Progenitor cell of endocrine pancreas (in vitro differentiated cells): ENCODE data around the gene ARL16. TPM values are rescaled to one million over a fixed set of nuclear protein-coding genes. Genes with fewer than 3 reads are reported as not detected.
A peak's percentile ranks its signal among the peaks of the same experiment; 100 is the strongest.

Experiments
- DNase-seq: peaks from one replicate; pipeline ENCODE4 v3.0.0; 2021; ENCODE audit warnings: low spot score; ENCODE audit not compliant: unreplicated experiment
- H3K27ac Mint-ChIP-seq: 2 replicates; pipeline ENCODE4 v1.8.0; 2021; ENCODE audit warnings: mild to moderate bottlenecking, moderate library complexity, mixed read lengths
- H3K27me3 Mint-ChIP-seq: 2 replicates; pipeline ENCODE4 v1.8.0; 2021; ENCODE audit warnings: mixed read lengths
- H3K36me3 Mint-ChIP-seq: 2 replicates; pipeline ENCODE4 v1.8.0; 2022; ENCODE audit warnings: mixed read lengths; ENCODE audit not compliant: insufficient read depth
- H3K4me1 Mint-ChIP-seq: 2 replicates; pipeline ENCODE4 v1.8.0; 2021; ENCODE audit warnings: low read depth, mixed read lengths
- H3K4me3 Mint-ChIP-seq: 2 replicates; pipeline ENCODE4 v1.8.0; 2021; ENCODE audit warnings: low read depth, mild to moderate bottlenecking, moderate library complexity, mixed read lengths
- H3K9me3 Mint-ChIP-seq: 2 replicates; pipeline ENCODE4 v1.8.0; 2021; ENCODE audit warnings: low read depth, mixed read lengths
- total RNA-seq: library from RNA; stranded (reverse); gene quantifications from 2 replicates; pipeline ENCODE4 v1.2.1, GENCODE V29; 2021
- TF ChIP-seq, protein P1 (sequence below): fragments of 200-600 bp; sonication (generic); IDR thresholded peaks from one replicate; pipeline ENCODE4 v1.5.0; 2021; ENCODE audit warnings: antibody characterized with exemption, mild to moderate bottlenecking; ENCODE audit not compliant: unreplicated experiment

ARL16 gene
- total RNA-seq, 1 donor from 2014 or later = 42.1 TPM

DNA sequence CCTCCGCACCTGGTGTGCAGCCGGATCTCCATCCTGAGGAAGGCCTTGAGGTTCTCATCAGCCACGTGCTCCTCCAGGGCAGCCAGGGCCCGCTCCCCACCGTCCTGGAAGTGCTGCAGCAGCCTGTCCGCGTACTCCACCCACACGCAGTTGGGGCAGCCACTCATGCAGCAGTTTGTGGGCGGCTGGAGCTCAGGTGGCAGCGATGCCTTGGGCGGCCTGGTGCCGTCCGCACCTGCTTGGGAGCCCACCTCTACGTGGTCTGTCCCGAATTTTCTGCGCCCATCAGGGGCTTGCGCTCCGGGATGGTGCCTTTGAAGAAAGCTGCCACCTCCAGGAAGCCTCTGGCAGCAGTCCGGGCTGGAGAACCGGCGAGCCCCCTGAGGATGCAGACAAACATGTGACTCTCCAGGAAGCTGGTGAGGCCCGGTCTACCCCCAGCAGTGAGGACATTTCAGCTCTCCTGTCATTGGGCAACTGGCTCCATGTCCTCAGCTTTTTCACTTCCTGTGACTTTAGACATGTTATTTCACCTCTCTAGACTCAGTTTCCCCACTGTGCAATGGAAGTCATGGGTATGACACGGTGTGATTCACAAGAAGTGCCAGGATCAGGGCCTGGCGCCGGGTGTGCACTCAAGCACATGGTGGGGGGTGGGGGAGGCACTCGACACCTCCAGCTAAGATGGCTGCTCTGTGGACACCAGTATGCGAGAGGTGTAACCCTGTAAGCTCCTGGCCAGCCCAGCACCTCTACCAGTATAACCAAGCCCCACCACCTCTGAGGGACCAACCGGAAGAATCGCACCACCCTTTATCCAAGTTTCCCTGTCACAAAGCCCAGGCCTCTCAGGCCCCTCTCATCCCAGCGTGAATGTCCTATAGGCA, 18.1 kb downstream of the ARL16 start:
- no peaks in the 10 kb centered on the region for H3K9me3 Mint-ChIP-seq
- H3K36me3 Mint-ChIP-seq = peaks cover 6% of the 10 kb centered on the region
- DNase-seq = no peak
- peaks cover 18% of the 10 kb centered on the region for H3K4me1 Mint-ChIP-seq
- TF ChIP-seq, protein P1, sequence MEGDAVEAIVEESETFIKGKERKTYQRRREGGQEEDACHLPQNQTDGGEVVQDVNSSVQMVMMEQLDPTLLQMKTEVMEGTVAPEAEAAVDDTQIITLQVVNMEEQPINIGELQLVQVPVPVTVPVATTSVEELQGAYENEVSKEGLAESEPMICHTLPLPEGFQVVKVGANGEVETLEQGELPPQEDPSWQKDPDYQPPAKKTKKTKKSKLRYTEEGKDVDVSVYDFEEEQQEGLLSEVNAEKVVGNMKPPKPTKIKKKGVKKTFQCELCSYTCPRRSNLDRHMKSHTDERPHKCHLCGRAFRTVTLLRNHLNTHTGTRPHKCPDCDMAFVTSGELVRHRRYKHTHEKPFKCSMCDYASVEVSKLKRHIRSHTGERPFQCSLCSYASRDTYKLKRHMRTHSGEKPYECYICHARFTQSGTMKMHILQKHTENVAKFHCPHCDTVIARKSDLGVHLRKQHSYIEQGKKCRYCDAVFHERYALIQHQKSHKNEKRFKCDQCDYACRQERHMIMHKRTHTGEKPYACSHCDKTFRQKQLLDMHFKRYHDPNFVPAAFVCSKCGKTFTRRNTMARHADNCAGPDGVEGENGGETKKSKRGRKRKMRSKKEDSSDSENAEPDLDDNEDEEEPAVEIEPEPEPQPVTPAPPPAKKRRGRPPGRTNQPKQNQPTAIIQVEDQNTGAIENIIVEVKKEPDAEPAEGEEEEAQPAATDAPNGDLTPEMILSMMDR = no peak
- H3K27ac Mint-ChIP-seq = peak overlapping the region; percentile 96
- H3K27me3 Mint-ChIP-seq = no peaks in the 10 kb centered on the region
- H3K4me3 Mint-ChIP-seq = peak overlapping the region; percentile 96

DNA sequence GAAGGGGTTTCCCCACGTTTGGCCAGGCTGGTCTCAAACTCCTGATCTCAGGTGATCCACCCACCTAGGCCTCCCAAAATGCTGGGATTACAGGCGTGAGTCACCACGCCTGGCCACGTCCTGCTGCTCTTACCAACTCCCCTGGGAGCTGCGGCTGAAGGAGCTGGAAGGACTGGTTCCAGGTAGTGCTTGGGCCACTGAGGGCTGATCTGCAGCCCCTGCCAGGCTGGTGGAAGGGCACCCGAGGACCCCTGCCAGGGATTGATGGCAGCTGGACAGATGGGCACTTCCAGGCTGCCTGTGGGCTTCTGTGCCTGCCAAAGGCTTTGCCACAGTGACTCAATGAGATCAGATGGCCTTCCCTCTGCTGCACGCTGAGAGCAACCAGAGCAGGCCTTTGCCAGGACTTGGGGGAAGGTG, 19.5 kb downstream of the ARL16 start:
- peaks cover 5% of the 10 kb centered on the region for H3K36me3 Mint-ChIP-seq

GRCh38 chr17:81662002-81662401, 21.6 kb downstream of the ARL16 start:
- TF ChIP-seq, protein P1 = no peak
- no peak overlapping the region for H3K27ac Mint-ChIP-seq
- no peaks in the 10 kb centered on the region for H3K36me3 Mint-ChIP-seq
- H3K4me1 Mint-ChIP-seq = peaks cover 8% of the 10 kb centered on the region
- H3K9me3 Mint-ChIP-seq = no peaks in the 10 kb centered on the region
- no peaks in the 10 kb centered on the region for H3K27me3 Mint-ChIP-seq
- no peak for DNase-seq
- no peak overlapping the region for H3K4me3 Mint-ChIP-seq

More for the DNA sequence above, 19.5 kb downstream of the ARL16 start:
- H3K27me3 Mint-ChIP-seq = no peaks in the 10 kb centered on the region
- TF ChIP-seq, protein P1 = no peak
- no peak for DNase-seq
- H3K27ac Mint-ChIP-seq = no peak overlapping the region
- H3K4me1 Mint-ChIP-seq = peaks cover 18% of the 10 kb centered on the region
- H3K4me3 Mint-ChIP-seq = peak overlapping the region; percentile 26
- no peaks in the 10 kb centered on the region for H3K9me3 Mint-ChIP-seq

- H3K4me3 Mint-ChIP-seq = no peak overlapping the region
- H3K9me3 Mint-ChIP-seq = no peaks in the 10 kb centered on the region
- no peaks in the 10 kb centered on the region for H3K4me1 Mint-ChIP-seq
Measured at GRCh38 chr17:81660441-81660840, 23.2 kb downstream of the ARL16 start.

DNA sequence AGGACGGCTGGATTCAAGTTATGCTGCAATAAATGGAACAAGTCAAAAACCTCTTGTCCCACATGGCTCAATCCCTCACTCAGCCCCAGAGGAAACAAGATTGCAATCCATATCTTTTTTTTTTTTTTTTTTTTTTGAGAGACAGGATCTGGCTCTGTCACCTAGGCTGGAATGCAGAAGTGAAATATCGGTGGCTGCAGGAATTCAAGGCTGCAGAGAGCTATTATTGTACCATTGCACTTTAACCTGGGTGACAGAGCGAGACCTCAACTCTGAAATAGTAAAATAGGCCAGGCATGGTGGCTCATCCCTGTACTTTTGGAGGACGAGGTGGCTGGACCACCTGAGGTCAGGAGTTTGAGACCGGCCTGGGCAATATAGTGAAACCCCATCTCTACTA, 24.6 kb downstream of the ARL16 start:
- Mint-ChIP-seq H3K4me1 (no peaks in the 10 kb centered on the region), H3K4me3 (no peak overlapping the region), H3K9me3 (no peaks in the 10 kb centered on the region), H3K27ac (no peak overlapping the region), H3K36me3 (no peaks in the 10 kb centered on the region), H3K27me3 (no peaks in the 10 kb centered on the region)
- TF ChIP-seq, protein P1 = no peak
- DNase-seq = no peak

More at GRCh38 chr17:81660441-81660840, 23.2 kb downstream of the ARL16 start:
- DNase-seq = no peak
- Mint-ChIP-seq H3K27me3 (no peaks in the 10 kb centered on the region), H3K27ac (no peak overlapping the region), H3K36me3 (no peaks in the 10 kb centered on the region)
- TF ChIP-seq, protein P1 = no peak
